OCI-LY7 (cell line): ENCODE measurements around the gene ATG9A. TPM values are rescaled to one million over a fixed set of nuclear protein-coding genes. Genes with fewer than 3 reads are reported as not detected.

Experiments
- BruUV-seq: library from RNA; stranded (reverse); fragments of 400-500 nt; replicated peaks from 2 replicates; lab custom pipeline; 2021; lab: Mats Ljungman, UMichigan
- CTCF ChIA-PET: fragments of 300-600 bp; sonication (Branson Sonifier 250); formaldehyde crosslinking; loops from one replicate; lab custom pipeline; 2022; ENCODE audit warnings: antibody characterized with exemption; ENCODE audit not compliant: unreplicated experiment; lab: Charles Lee
- POLR2A ChIA-PET: fragments of 300-600 bp; sonication (Branson Sonifier 250); formaldehyde crosslinking; loops from one replicate; lab custom pipeline; 2022; ENCODE audit warnings: antibody characterized with exemption; lab: Charles Lee
- DNase-seq: peaks from one replicate; pipeline ENCODE4 v3.0.0-alpha.2; 2015; ENCODE audit warnings: low spot score
- H2AFZ ChIP-seq: fragments of 200-600 bp; sonication (generic), shearing (Covaris generic); 2 replicates; pipeline ENCODE4 v1.6.1; 2014; ENCODE audit warnings: mild to moderate bottlenecking, antibody characterized with exemption, low read length, moderate library complexity
- H3K27ac ChIP-seq: fragments of 200-600 bp; sonication (generic); 2 replicates; pipeline ENCODE4 v1.5.1; 2014; ENCODE audit warnings: mixed run types, low read depth, mild to moderate bottlenecking, moderate library complexity, low read length, inconsistent platforms; ENCODE audit not compliant: poor library complexity, severe bottlenecking
- H3K36me3 ChIP-seq: fragments of 200-600 bp; sonication (generic); 2 replicates; pipeline ENCODE4 v1.6.1; 2014; ENCODE audit warnings: mild to moderate bottlenecking, antibody characterized with exemption, low read length, moderate library complexity, mixed read lengths; ENCODE audit not compliant: insufficient read depth
- H3K4me1 ChIP-seq: fragments of 200-600 bp; sonication (generic); 2 replicates; pipeline ENCODE4 v1.5.1; 2014; ENCODE audit warnings: mild to moderate bottlenecking, low read length; ENCODE audit not compliant: insufficient read depth, poor library complexity, severe bottlenecking
- H3K4me2 ChIP-seq: fragments of 200-600 bp; sonication (generic); 2 replicates; pipeline ENCODE4 v1.6.1; 2014; ENCODE audit warnings: mild to moderate bottlenecking, low read length
- H3K4me3 ChIP-seq: fragments of 200-600 bp; sonication (generic); 2 replicates; pipeline ENCODE4 v1.5.1; 2014; ENCODE audit warnings: mild to moderate bottlenecking, low read depth, low read length; ENCODE audit not compliant: poor library complexity, severe bottlenecking
- H3K79me2 ChIP-seq: fragments of 200-600 bp; sonication (generic); 2 replicates; pipeline ENCODE4 v1.6.1; 2016; ENCODE audit warnings: low read depth, mild to moderate bottlenecking, low read length, moderate library complexity, mixed read lengths; ENCODE audit not compliant: insufficient read depth
- H3K9me2 ChIP-seq: fragments of 200-600 bp; sonication (generic); 2 replicates; pipeline ENCODE4 v1.6.1; 2016; ENCODE audit warnings: mild to moderate bottlenecking, low read length, mixed read lengths; ENCODE audit not compliant: insufficient read depth
- H3K9me3 ChIP-seq: fragments of 200-600 bp; sonication (generic); 2 replicates; pipeline ENCODE4 v1.6.1; 2014; ENCODE audit warnings: mild to moderate bottlenecking, mixed run types, low read length, mixed read lengths
- H4K20me1 ChIP-seq: fragments of 200-600 bp; sonication (generic); 2 replicates; pipeline ENCODE4 v1.6.1; 2014; ENCODE audit warnings: mild to moderate bottlenecking, antibody characterized with exemption, low read length, moderate library complexity, mixed read lengths; ENCODE audit not compliant: insufficient read depth
- CTCF ChIP-seq: fragments of 200-600 bp; sonication (generic); conservative IDR thresholded peaks from 2 replicates; pipeline ENCODE4 v1.5.1; 2014; ENCODE audit warnings: mild to moderate bottlenecking, antibody characterized with exemption, low read length, moderate library complexity, mixed read lengths
- EZH2phosphoT487 ChIP-seq: fragments of 200-600 bp; sonication (generic); IDR thresholded peaks from 2 replicates; pipeline ENCODE4 v1.6.1; 2018; ENCODE audit warnings: low read depth, borderline replicate concordance, mild to moderate bottlenecking, mixed run types, antibody characterized with exemption, low read length, moderate library complexity, mixed read lengths
- intact Hi-C: fragments of 100-400 bp; cut with micrococcal nuclease; formaldehyde crosslinking; loops from one replicate; pipeline ENCODE4 v1.10.0; 2022; ENCODE audit not compliant: unreplicated experiment
- total RNA-seq, 2 experiments: library from RNA; depleted of rRNA in 1 of 2; stranded (reverse); fragments of >200 nt in 1 of 2; shearing (Covaris generic) in 1 of 2; gene quantifications; 2 replicates each; pipeline ENCODE4 v1.2.3, GENCODE V29; 2014 to 2022

The ATG9A gene
- total RNA-seq, 2 experiments from 2014 or later, result 22.2 to 23.4 TPM

GRCh38 chr2:219214141-219214540, 15.3 kb downstream of the ATG9A start:
- H3K9me3 ChIP-seq, result no peaks in the 10 kb centered on the region
- no TSS peak for BruUV-seq
- H4K20me1 ChIP-seq, result no peaks in the 10 kb centered on the region
- H3K4me3 ChIP-seq, result no peak overlapping the region
- TF ChIP-seq EZH2phosphoT487, result no peak
- TF ChIP-seq CTCF, result no peak
- H3K9me2 ChIP-seq, result no peaks in the 10 kb centered on the region
- ChIA-PET CTCF (no interaction called here), POLR2A (interaction anchor here (0.5 kb wide), 1 partner anchor 50 kb away, joined by 3 read pairs; no protein-coding TSS in a partner anchor)
- no peak overlapping the region for H2AFZ ChIP-seq
- H3K27ac ChIP-seq, result no peak overlapping the region
- H3K36me3 ChIP-seq, result peaks cover 35% of the 10 kb centered on the region
- peaks cover 10% of the 10 kb centered on the region for H3K4me1 ChIP-seq
- intact Hi-C loops, result no loop called here
- H3K79me2 ChIP-seq, result no peaks in the 10 kb centered on the region
- no peak for DNase-seq
- no peak overlapping the region for H3K4me2 ChIP-seq

GRCh38 chr2:219213486-219214071, 15.9 kb downstream of the ATG9A start:
- no peaks in the 10 kb centered on the region for H3K79me2 ChIP-seq
- intact Hi-C loops, result no loop called here
- H3K9me2 ChIP-seq, result no peaks in the 10 kb centered on the region
- no TSS peak for BruUV-seq
- peaks cover 39% of the 10 kb centered on the region for H3K36me3 ChIP-seq
- H3K4me3 ChIP-seq, result no peak overlapping the region
- no peak overlapping the region for H3K27ac ChIP-seq
- H3K4me2 ChIP-seq, result no peak overlapping the region
- TF ChIP-seq EZH2phosphoT487, result no peak
- no peak for TF ChIP-seq CTCF
- H4K20me1 ChIP-seq, result no peaks in the 10 kb centered on the region
- peaks cover 10% of the 10 kb centered on the region for H3K4me1 ChIP-seq
- ChIA-PET CTCF (no interaction called here), POLR2A (interaction anchor here (0.5 kb wide), 2 partner anchors 39 to 50 kb away, joined by 3 read pairs; partner anchors contain the start of gene TUBA4B)
- DNase-seq, result no peak
- H2AFZ ChIP-seq, result no peak overlapping the region
- H3K9me3 ChIP-seq, result no peaks in the 10 kb centered on the region

- no peaks in the 10 kb centered on the region for H3K9me2 ChIP-seq
- CTCF ChIA-PET, result no interaction called here
- no peak overlapping the region for H3K4me2 ChIP-seq
- BruUV-seq, result no TSS peak
- H3K4me3 ChIP-seq, result no peak overlapping the region
- H3K4me1 ChIP-seq, result peaks cover 7% of the 10 kb centered on the region
- peaks cover 45% of the 10 kb centered on the region for H3K36me3 ChIP-seq
- intact Hi-C loops, result no loop called here
- no peaks in the 10 kb centered on the region for H3K9me3 ChIP-seq
- H4K20me1 ChIP-seq, result no peaks in the 10 kb centered on the region
- no peak for DNase-seq
- no peak overlapping the region for H2AFZ ChIP-seq
- H3K79me2 ChIP-seq, result no peaks in the 10 kb centered on the region
- no peak for TF ChIP-seq CTCF
- TF ChIP-seq EZH2phosphoT487, result no peak
- POLR2A ChIA-PET, result interaction anchor here (0.5 to 0.7 kb wide), 3 partner anchors 16 to 40 kb away, joined by 3 read pairs; partner anchors contain the start of genes ATG9A and TUBA4B
- no peak overlapping the region for H3K27ac ChIP-seq
These were observed 16.4 kb downstream of the ATG9A start for GRCh38 chr2:219213026-219213415.
